PC-9 (cell line): Measurements from ENCODE around the gene SLC5A5.

Experiments
- EZH2 ChIP-seq: fragments of 200-600 bp; sonication (generic); IDR thresholded peaks from 2 replicates; pipeline ENCODE4 v1.8.0; 2017; ENCODE audit warnings: antibody characterized with exemption, low read depth
- TF ChIP-seq, protein P1 (sequence below): fragments of 200-600 bp; sonication (generic); conservative IDR thresholded peaks from 2 replicates; pipeline ENCODE4 v1.6.1; 2017; ENCODE audit warnings: mixed run types, antibody characterized with exemption, mild to moderate bottlenecking, moderate library complexity

DNA sequence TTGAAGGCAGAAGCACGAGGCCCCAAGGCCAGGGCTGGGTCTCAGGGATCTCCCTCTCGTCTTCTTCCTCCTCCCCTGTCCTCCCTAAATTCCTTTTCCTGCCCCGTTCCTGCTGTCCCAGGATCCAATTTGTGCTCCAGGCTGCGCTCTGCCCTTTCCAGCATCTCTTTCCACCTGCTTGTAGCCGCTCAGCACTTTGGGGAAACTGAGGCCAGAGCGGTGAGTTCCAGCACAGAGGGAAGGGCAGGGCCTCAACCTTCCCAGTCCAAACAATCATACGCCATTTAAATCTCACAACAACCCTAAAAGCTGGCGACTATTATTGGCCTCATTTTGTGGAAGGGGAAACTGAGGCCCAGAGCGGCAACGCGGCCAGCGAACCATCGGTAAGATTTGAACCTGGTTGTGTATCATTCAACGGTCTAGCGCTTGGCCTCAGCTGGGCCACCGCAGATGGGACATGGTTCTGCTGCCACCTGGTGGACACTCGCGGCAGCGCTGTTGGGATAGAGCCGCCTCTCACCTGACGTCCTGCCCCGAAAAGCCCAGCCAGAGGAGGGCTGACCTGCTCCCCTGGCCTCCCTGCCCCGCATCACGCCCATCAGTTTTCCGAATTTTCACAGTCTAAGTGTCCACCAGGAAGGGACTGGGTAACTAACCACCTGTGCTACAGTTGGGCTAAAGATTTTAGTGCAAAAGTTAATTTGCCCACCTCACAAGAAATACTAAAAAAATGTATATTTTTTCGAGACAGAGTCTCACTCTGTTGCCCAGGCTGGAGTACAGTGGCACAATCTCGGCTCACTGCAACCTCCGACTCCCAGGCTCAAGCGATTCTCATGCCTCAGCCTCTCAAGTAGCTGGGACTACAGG lies 16.2 kb upstream of the SLC5A5 start:
- TF ChIP-seq, protein P1, sequence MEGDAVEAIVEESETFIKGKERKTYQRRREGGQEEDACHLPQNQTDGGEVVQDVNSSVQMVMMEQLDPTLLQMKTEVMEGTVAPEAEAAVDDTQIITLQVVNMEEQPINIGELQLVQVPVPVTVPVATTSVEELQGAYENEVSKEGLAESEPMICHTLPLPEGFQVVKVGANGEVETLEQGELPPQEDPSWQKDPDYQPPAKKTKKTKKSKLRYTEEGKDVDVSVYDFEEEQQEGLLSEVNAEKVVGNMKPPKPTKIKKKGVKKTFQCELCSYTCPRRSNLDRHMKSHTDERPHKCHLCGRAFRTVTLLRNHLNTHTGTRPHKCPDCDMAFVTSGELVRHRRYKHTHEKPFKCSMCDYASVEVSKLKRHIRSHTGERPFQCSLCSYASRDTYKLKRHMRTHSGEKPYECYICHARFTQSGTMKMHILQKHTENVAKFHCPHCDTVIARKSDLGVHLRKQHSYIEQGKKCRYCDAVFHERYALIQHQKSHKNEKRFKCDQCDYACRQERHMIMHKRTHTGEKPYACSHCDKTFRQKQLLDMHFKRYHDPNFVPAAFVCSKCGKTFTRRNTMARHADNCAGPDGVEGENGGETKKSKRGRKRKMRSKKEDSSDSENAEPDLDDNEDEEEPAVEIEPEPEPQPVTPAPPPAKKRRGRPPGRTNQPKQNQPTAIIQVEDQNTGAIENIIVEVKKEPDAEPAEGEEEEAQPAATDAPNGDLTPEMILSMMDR: peak; percentile 97
- no peak for TF ChIP-seq EZH2
